Natural killer cell (primary cell): Measurements from ENCODE around the gene PHACTR1. TPM values are rescaled to one million over a fixed set of nuclear protein-coding genes. Genes with fewer than 3 reads are reported as not detected.

ENCODE experiments used
- ATAC-seq, 3 donors: fragments of 150-1000 bp in 2 of 3; fragments of 200-7000 bp in 1 of 3; cut with Tn5 transposase; 1 replicate in 1 of 3; 2 replicates in 2 of 3; pipeline ENCODE4 v1.10.0; 2021; ENCODE audit warnings: mild to moderate bottlenecking in 2 of 3, moderate library complexity in 2 of 3
- DNase-seq, 2 donors: peaks; one replicate each; pipeline versions ENCODE4 v3.0.0 to v3.0.0-alpha.2; 2013 to 2021; ENCODE audit warnings: mixed read lengths in 1 of 2
- H3K27ac ChIP-seq: one replicate; pipeline ENCODE4 v1.5.1; 2013; ENCODE audit warnings: mild to moderate bottlenecking, low read length
- H3K27me3 ChIP-seq: one replicate; pipeline ENCODE4 v1.6.1; 2013; ENCODE audit warnings: low read length; ENCODE audit not compliant: control insufficient read depth, insufficient read depth
- H3K36me3 ChIP-seq: one replicate; pipeline ENCODE4 v1.6.1; 2013; ENCODE audit warnings: low read length; ENCODE audit not compliant: control insufficient read depth, insufficient read depth
- H3K4me1 ChIP-seq: one replicate; pipeline ENCODE4 v1.6.1; 2013; ENCODE audit warnings: low read length; ENCODE audit not compliant: control insufficient read depth, insufficient read depth
- H3K4me3 ChIP-seq: one replicate; pipeline ENCODE4 v1.5.1; 2013; ENCODE audit warnings: low read length
- H3K9me3 ChIP-seq: one replicate; pipeline ENCODE4 v1.6.1; 2013; ENCODE audit warnings: low read length; ENCODE audit not compliant: control insufficient read depth, insufficient read depth
- H3K27ac Mint-ChIP-seq, 2 donors: one replicate each; pipeline ENCODE4 v1.8.0; 2022; ENCODE audit warnings: mild to moderate bottlenecking in 2 of 2, mixed read lengths in 2 of 2, moderate library complexity in 1 of 2
- H3K27me3 Mint-ChIP-seq, 2 donors: one replicate each; pipeline ENCODE4 v1.8.0; 2022; ENCODE audit warnings: low read depth in 2 of 2, mixed read lengths in 2 of 2
- H3K36me3 Mint-ChIP-seq: one replicate; pipeline ENCODE4 v1.8.0; 2022; ENCODE audit warnings: mixed read lengths
- H3K4me1 Mint-ChIP-seq, 2 donors: one replicate each; pipeline ENCODE4 v1.8.0; 2022; ENCODE audit warnings: mixed read lengths in 2 of 2
- H3K4me3 Mint-ChIP-seq: one replicate; pipeline ENCODE4 v1.8.0; 2022; ENCODE audit warnings: mild to moderate bottlenecking, moderate library complexity, mixed read lengths
- H3K9me3 Mint-ChIP-seq, 2 donors: one replicate each; pipeline ENCODE4 v1.8.0; 2022; ENCODE audit warnings: mixed read lengths in 2 of 2
- CTCF ChIP-seq: fragments of 200-600 bp; IDR thresholded peaks from one replicate; pipeline ENCODE4 v1.8.0; 2022; ENCODE audit warnings: antibody characterized with exemption
- WGBS: methylation state at CpG from one replicate; pipeline ENCODE4 v1.1.7; 2013; ENCODE audit warnings: missing lambda C conversion rate; ENCODE audit not compliant: insufficient coverage; 5-methylcytosine and 5-hydroxymethylcytosine counted together
- intact Hi-C: fragments of 100-400 bp; cut with micrococcal nuclease; formaldehyde crosslinking; loops from one replicate; pipeline ENCODE4 v1.14.2; 2022
- total RNA-seq, 4 donors: library from RNA; stranded (reverse); fragments of 120-200 nt in 1 of 4; gene quantifications; one replicate each; pipeline versions ENCODE4 v1.2.3 to v1.2.4, GENCODE V29; 2013 to 2022

PHACTR1 gene
- total RNA-seq, 3 donors from 2014 or later (not counting 1 experiment from before 2014, with no cell fraction given): 5.2 to 19.0 (median 5.4) TPM

DNA sequence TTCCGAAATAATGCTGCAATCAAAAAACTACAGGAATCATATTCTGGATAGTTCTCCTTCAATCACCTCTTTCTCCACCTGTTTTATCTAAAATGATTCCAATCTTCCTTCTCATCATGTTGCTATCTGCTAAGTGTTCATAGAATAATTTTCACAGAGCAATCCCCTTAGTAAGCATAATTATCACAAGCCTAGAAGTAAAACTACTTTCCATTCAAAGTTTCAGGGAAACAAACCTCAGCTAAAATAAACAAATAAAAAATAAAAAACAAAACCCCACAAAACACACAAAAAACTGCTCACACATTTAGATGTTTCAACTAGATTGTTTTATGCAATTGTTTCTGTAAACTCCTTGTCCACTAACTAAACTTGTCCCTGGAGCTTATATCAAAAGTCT, 291.2 kb downstream of the PHACTR1 start:
- no peak overlapping the region for H3K4me3 Mint-ChIP-seq
- H3K4me1 Mint-ChIP-seq: no peaks in the 10 kb centered on the region
- H3K27me3 Mint-ChIP-seq: peaks cover 24 to 55% of the 10 kb centered on the region in 2 donors
- H3K4me3 ChIP-seq: no peak overlapping the region
- no peak for ATAC-seq
- intact Hi-C loops: no loop called here
- H3K27ac ChIP-seq: no peak overlapping the region
- H3K9me3 Mint-ChIP-seq: no peaks in the 10 kb centered on the region
- DNase-seq: no peak
- H3K9me3 ChIP-seq: no peaks in the 10 kb centered on the region
- no peaks in the 10 kb centered on the region for H3K4me1 ChIP-seq
- H3K27me3 ChIP-seq: peaks cover 4% of the 10 kb centered on the region
- H3K27ac Mint-ChIP-seq: no peak overlapping the region
- 100% methylated on average over 1 of the region's 1 CpG for WGBS
- no peaks in the 10 kb centered on the region for H3K36me3 Mint-ChIP-seq
- H3K36me3 ChIP-seq: no peaks in the 10 kb centered on the region
- no peak for TF ChIP-seq CTCF

DNA sequence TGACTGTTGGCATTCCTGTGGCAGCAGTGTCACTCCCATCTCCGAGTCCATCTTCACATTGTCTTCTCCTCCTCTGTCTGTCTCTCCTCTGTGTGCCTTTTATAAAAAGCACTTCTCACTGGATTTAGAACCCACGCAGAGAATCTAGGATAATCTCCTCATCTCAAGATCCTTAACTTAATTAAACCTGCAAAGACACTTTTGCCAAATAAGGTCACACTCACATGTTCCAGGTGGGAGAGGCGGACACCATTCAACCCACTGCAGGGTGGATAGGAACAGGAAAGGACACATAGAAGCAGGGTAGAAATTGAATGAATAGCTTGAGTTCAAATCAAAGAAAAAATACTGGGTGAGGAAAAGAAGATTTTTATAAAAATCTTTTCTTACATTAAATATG, 292.5 kb downstream of the PHACTR1 start:
- H3K27me3 ChIP-seq: peaks cover 9% of the 10 kb centered on the region
- TF ChIP-seq CTCF: no peak
- no peaks in the 10 kb centered on the region for H3K9me3 ChIP-seq
- H3K4me3 ChIP-seq: no peak overlapping the region
- Mint-ChIP-seq H3K4me3 (no peak overlapping the region), H3K27ac (no peak overlapping the region), H3K9me3 (no peaks in the 10 kb centered on the region), H3K36me3 (no peaks in the 10 kb centered on the region), H3K27me3 (peaks cover 31 to 63% of the 10 kb centered on the region in 2 donors), H3K4me1 (peaks cover 0 to 6% of the 10 kb centered on the region in 2 donors)
- H3K27ac ChIP-seq: no peak overlapping the region
- WGBS: 80% methylated on average over 3 of the region's 3 CpGs
- no peak for DNase-seq
- no peak for ATAC-seq
- intact Hi-C loops: no loop called here
- H3K36me3 ChIP-seq: no peaks in the 10 kb centered on the region
- H3K4me1 ChIP-seq: peaks cover 6% of the 10 kb centered on the region

DNA sequence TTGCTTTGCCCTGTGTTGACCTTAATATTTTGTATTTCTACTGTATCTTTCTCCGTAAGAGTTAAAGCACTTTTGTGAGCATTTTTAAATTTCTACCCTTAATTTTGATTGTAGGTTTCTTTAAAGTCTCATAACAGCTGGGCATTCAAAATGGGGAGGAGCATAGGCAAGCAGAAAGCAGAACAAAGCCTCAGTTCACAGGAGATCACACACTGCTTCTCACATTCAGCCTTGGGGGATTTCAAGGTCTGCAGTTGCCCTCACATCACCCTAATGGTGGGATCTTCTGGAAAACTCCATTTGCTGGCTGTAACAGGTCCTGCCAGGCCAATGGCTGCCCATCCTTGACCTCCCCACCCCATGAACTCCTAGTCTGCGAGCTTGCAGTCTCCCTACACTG, 292.9 kb downstream of the PHACTR1 start:
- WGBS: 81% methylated on average over 1 of the region's 2 CpGs
- no peaks in the 10 kb centered on the region for H3K36me3 ChIP-seq
- ATAC-seq: no peak
- H3K27me3 ChIP-seq: peaks cover 9% of the 10 kb centered on the region
- intact Hi-C loops: no loop called here
- H3K4me3 ChIP-seq: no peak overlapping the region
- no peak overlapping the region for H3K27ac ChIP-seq
- Mint-ChIP-seq H3K27ac (no peak overlapping the region), H3K4me1 (peaks cover 0 to 6% of the 10 kb centered on the region in 2 donors), H3K9me3 (no peaks in the 10 kb centered on the region), H3K36me3 (no peaks in the 10 kb centered on the region), H3K4me3 (no peak overlapping the region), H3K27me3 (peaks cover 33 to 63% of the 10 kb centered on the region in 2 donors)
- no peak for TF ChIP-seq CTCF
- H3K4me1 ChIP-seq: peaks cover 6% of the 10 kb centered on the region
- H3K9me3 ChIP-seq: no peaks in the 10 kb centered on the region
- no peak for DNase-seq

- no peak for ATAC-seq
- Mint-ChIP-seq H3K4me3 (no peak overlapping the region), H3K27me3 (peaks cover 36 to 67% of the 10 kb centered on the region in 2 donors)
Observed at GRCh38 chr6:13011612-13012146, 295.1 kb downstream of the PHACTR1 start.

More at GRCh38 chr6:13011612-13012146, 295.1 kb downstream of the PHACTR1 start:
- Histone ChIP-seq H3K27ac (no peak overlapping the region), H3K36me3 (no peaks in the 10 kb centered on the region), H3K27me3 (peaks cover 9% of the 10 kb centered on the region), H3K4me3 (no peak overlapping the region), H3K4me1 (peaks cover 6% of the 10 kb centered on the region), H3K9me3 (no peaks in the 10 kb centered on the region)
- H3K27ac Mint-ChIP-seq: no peak overlapping the region
- H3K4me1 Mint-ChIP-seq: peaks cover 0 to 6% of the 10 kb centered on the region in 2 donors
- TF ChIP-seq CTCF: no peak
- no peaks in the 10 kb centered on the region for H3K9me3 Mint-ChIP-seq
- no peak for DNase-seq
- H3K36me3 Mint-ChIP-seq: no peaks in the 10 kb centered on the region
- intact Hi-C loops: no loop called here
- WGBS: 81% methylated on average over 2 of the region's 5 CpGs
